Ishikawa (cell line): Measurements from ENCODE around the gene PRR16.

ENCODE experiments used
- CEBPB ChIP-seq: IDR thresholded peaks from 2 replicates; pipeline ENCODE4 v1.6.1; 2012
- CREB1 ChIP-seq: IDR thresholded peaks from 2 replicates; pipeline ENCODE4 v1.6.1; 2012; ENCODE audit warnings: low read depth
- EGR1 ChIP-seq: IDR thresholded peaks from 2 replicates; pipeline ENCODE4 v1.6.1; 2012
- EP300 ChIP-seq: IDR thresholded peaks from 2 replicates; pipeline ENCODE4 v1.6.1; 2012; ENCODE audit warnings: borderline replicate concordance
- FOXM1 ChIP-seq: IDR thresholded peaks from 2 replicates; pipeline ENCODE4 v1.6.1; 2012; ENCODE audit warnings: low read depth, borderline replicate concordance
- MAX ChIP-seq: IDR thresholded peaks from 2 replicates; pipeline ENCODE4 v1.6.1; 2012
- NFIC ChIP-seq: IDR thresholded peaks from 2 replicates; pipeline ENCODE4 v1.6.1; 2012
- RAD21 ChIP-seq: IDR thresholded peaks from 2 replicates; pipeline ENCODE4 v1.6.1; 2012; ENCODE audit warnings: low read depth
- REST ChIP-seq: IDR thresholded peaks from 2 replicates; pipeline ENCODE4 v1.6.1; 2012; ENCODE audit warnings: low read depth, mild to moderate bottlenecking
- TAF1 ChIP-seq: IDR thresholded peaks from 2 replicates; pipeline ENCODE4 v1.6.1; 2012; ENCODE audit warnings: low read depth, mild to moderate bottlenecking
- TCF12 ChIP-seq: IDR thresholded peaks from 2 replicates; pipeline ENCODE4 v1.6.1; 2012; ENCODE audit warnings: low read depth
- TEAD4 ChIP-seq: IDR thresholded peaks from 2 replicates; pipeline ENCODE4 v1.6.1; 2012
- YY1 ChIP-seq: IDR thresholded peaks from 2 replicates; pipeline ENCODE4 v1.6.1; 2012; ENCODE audit warnings: low read depth
- ZBTB7A ChIP-seq: IDR thresholded peaks from 2 replicates; pipeline ENCODE4 v1.6.1; 2012; ENCODE audit warnings: low read depth
- TF ChIP-seq, protein P1 (sequence below): IDR thresholded peaks from 2 replicates; pipeline ENCODE4 v1.6.1; 2012

PRR16 gene

DNA sequence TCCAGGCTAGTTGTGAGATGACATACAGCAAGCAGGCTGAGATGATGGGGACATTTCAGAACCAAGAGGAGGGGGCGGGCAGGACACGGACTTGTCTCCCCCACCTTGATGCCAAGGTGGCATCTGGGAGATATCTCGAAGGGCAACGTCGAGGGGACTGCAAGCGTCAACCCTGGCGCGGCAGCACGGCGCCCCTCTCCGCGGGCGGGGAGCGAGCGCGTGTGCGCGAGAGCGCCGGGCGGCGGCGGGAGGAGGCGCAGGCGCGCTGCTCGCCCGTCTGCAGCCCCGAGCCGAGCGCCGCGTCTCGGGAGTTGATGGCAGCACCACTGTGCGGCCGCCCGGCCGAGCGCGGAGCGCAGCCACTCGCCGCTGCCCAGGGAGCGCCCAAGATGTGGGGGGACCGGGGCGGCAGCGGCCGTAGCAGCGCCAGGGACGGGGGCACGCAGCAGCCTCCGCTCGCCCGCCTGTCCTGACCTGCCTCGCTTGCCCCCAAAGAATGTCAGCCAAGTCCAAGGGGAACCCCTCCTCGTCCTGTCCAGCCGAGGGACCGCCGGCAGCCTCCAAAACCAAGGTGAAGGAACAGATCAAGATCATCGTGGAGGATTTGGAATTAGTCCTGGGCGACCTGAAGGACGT, at the start of gene PRR16:
Gene PRR16 (plus strand): TSS at position 310 of the 636 bp plus-strand sequence.
- TF ChIP-seq RAD21 (no peak), REST (no peak), MAX (peak; percentile 51; the same call in 1 of the 2 replicates)

DNA sequence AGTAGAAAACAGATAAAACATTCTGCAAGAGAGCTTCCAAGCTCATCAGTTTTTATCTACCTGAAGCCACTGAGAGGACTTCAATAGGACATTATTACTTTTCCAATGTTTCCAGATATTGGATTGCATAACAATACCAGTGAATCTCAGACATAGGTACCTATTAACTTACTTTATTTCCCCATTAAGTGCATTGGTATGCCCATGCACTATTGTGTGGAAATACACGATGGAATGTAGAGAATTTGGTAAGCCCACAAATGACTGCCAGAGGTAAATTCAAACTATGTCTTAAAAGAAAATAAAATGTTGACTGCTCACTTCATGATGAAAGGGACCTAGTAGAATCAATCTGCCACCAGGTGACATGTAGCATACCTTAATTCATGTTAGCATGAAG, 48.1 kb upstream of the PRR16 start:
- no peak for TF ChIP-seq TAF1
- no peak for TF ChIP-seq FOXM1
- no peak for TF ChIP-seq EGR1
- peak; percentile 66 for TF ChIP-seq CEBPB
- peak; percentile 64 for TF ChIP-seq TEAD4
- no peak for TF ChIP-seq ZBTB7A
- TF ChIP-seq MAX, result no peak
- no peak for TF ChIP-seq REST
- TF ChIP-seq TCF12, result no peak

DNA sequence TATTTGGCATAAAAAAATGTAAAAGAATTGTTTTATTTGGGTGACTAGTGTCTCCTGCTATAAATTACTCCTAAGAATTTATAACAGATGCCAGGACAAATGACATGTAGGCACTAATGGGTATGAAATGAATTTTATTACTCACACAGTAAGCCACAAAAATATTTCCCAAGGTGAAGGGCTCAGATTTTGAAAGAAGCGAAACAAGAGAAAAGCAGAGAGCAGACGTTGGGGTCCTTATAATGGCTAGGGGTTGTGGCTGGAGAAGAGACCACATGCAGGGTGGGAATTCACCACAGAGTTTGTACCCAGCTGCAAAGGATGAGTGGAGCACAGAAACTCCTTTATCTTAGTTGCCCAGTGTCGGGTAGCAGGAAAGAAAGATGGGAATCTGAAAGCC, 45.0 kb upstream of the PRR16 start:
- TF ChIP-seq CEBPB, result no peak
- TF ChIP-seq TCF12, result no peak
- no peak for TF ChIP-seq FOXM1
- TF ChIP-seq ZBTB7A, result no peak
- TF ChIP-seq, protein P1, sequence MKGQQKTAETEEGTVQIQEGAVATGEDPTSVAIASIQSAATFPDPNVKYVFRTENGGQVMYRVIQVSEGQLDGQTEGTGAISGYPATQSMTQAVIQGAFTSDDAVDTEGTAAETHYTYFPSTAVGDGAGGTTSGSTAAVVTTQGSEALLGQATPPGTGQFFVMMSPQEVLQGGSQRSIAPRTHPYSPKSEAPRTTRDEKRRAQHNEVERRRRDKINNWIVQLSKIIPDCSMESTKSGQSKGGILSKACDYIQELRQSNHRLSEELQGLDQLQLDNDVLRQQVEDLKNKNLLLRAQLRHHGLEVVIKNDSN, result no peak
- TF ChIP-seq REST, result no peak
- TF ChIP-seq YY1, result no peak
- no peak for TF ChIP-seq RAD21
- TF ChIP-seq TAF1, result no peak
- no peak for TF ChIP-seq EGR1
- no peak for TF ChIP-seq EP300
- no peak for TF ChIP-seq TEAD4
- no peak for TF ChIP-seq NFIC
- no peak for TF ChIP-seq MAX
- no peak for TF ChIP-seq CREB1

DNA sequence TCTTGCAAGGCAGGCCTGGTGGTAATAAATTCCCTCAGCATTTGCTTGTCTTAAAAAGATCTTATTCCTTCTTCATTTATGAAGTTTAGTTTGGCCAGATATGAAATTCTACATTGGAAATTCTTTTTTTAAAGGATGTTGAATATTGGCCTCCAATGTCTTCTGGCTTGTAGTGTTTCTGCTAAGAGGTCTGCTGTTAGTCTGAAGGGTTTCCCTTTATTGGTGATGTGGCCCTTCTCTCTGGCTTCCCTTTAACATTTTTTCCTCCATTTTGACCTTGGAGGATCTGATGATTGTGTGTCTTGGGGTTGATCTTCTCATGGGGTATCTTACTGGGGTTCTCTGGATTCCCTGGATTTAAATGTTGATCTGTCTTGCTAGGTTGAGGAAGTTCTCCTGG, 33.5 kb upstream of the PRR16 start:
- TF ChIP-seq TAF1, result no peak
- TF ChIP-seq YY1, result no peak
- no peak for TF ChIP-seq FOXM1
- TF ChIP-seq REST, result no peak
- no peak for TF ChIP-seq TEAD4
- no peak for TF ChIP-seq CEBPB
- no peak for TF ChIP-seq MAX
- TF ChIP-seq RAD21, result no peak
- no peak for TF ChIP-seq NFIC
